ENCODE results near the gene LTB4R2. TPM values are rescaled to one million over a fixed set of nuclear protein-coding genes. Genes with fewer than 3 reads are reported as not detected.

LTB4R2 gene
- total and polyA plus RNA-seq, 2 experiments from 2014 or later, result 0.17 to 15.1 TPM

DNA sequence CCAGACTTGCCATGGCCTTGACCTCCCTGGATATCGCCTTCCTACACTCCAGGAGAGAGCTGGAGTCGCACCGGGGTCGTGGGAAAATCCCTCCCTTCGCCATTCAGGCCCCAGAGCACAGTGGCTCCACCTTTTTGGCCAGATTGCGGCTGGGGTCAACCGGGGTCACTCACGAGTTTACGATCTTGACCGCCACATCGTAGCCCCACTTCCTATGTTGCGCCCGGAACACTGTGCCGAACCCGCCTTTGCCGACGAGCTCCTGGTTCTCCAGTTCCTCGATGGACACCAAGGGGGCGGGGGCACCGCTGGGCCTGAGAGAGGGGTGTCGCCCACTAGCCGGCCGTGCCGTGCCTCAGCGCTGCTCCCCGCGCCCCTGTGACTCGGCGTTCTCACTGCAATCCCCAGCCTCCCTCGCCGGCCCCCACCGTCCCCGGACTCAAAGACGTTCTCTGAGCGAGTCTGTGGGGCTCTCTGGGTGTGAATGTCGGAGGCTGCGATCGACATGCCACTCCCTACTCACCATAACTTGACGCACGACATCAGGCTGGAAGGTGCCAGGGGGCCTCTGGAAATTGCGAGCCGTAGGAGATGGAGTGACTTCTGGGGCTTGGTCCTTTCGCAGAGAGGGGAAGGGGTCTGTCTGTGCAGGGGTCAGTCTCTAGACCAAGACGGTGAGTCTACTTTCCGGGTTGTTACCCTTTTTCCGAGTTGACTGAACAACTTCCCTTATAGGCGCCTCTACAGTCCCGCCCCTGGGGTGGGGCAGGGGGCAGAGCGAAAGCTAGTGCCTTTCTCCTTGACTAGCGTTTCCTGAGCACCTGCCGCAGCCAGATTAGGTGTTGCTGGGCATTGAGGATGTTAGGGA is 29.6 kb downstream of the LTB4R2 start, which contains the start of gene RIPK3:
Gene RIPK3 (minus strand): TSS at position 708 of the 868 bp plus-strand sequence. CDS start 165 bp downstream, at position 543.
- TF ChIP-seq, protein P1, sequence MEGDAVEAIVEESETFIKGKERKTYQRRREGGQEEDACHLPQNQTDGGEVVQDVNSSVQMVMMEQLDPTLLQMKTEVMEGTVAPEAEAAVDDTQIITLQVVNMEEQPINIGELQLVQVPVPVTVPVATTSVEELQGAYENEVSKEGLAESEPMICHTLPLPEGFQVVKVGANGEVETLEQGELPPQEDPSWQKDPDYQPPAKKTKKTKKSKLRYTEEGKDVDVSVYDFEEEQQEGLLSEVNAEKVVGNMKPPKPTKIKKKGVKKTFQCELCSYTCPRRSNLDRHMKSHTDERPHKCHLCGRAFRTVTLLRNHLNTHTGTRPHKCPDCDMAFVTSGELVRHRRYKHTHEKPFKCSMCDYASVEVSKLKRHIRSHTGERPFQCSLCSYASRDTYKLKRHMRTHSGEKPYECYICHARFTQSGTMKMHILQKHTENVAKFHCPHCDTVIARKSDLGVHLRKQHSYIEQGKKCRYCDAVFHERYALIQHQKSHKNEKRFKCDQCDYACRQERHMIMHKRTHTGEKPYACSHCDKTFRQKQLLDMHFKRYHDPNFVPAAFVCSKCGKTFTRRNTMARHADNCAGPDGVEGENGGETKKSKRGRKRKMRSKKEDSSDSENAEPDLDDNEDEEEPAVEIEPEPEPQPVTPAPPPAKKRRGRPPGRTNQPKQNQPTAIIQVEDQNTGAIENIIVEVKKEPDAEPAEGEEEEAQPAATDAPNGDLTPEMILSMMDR (IDR thresholded peaks at IDR 0.05; ENCODE audit: low read depth, low read length), result no peak
- no peaks in the 10 kb centered on the region for H3K36me3 ChIP-seq
- peaks cover 98% of the 10 kb centered on the region for H3K27me3 ChIP-seq
- no peak within 1 kb of the TSS for H3K27ac ChIP-seq
- peak within 1 kb of the TSS; percentile 18 for H3K4me3 ChIP-seq
- H3K9me3 ChIP-seq (ENCODE audit: low read depth), result no peaks in the 10 kb centered on the region
- no peak for DNase-seq (ENCODE audit: low read depth in 1 of 2, low spot score in 1 of 2)
- H3K4me1 ChIP-seq (ENCODE audit: low read depth), result no peaks in the 10 kb centered on the region

DNA sequence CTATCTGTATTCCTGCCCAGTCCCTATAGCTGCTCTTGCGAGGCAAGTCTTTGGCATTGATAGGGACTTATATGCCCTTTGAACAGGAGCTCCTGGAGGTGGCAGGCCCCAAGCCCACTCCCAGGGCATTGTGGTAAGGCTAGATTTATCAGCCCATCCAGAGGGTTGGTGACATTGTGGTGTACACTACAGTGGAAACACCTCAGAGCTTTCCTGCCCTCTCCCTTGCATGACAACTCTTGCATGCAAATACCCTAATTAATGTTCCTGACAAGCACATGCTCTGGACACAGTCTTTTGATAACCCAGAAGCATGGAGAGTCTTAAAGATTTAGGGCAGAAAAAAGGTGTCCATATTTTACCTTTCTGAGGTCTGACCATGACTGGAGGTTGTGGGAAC is 30.7 kb downstream of the LTB4R2 start:
- H3K36me3 ChIP-seq, result no peaks in the 10 kb centered on the region

DNA sequence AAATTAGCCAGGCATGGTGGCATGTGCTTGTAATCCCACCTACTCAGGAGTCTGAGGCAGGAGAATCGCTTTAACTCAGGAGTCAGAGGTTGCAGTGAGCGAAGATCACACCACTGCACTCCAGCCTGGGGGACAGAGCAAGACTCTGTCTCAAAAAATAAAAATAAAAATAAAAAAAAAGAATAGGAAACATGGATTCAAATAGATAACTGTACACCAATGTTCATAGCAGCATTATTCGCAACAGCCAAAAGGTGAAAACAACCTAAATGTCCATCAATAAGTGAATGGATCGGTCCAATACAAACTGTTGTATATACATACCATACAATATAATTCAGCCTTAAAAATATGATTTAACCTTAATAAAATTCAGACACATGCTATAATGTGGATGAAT is 32.9 kb downstream of the LTB4R2 start:
- TF ChIP-seq, protein P1 (IDR thresholded peaks at IDR 0.05; ENCODE audit: low read depth, low read length), result no peak
- Histone ChIP-seq H3K27me3 (peaks cover 85% of the 10 kb centered on the region), H3K36me3 (no peaks in the 10 kb centered on the region), H3K4me3 (no peak overlapping the region), H3K4me1 (ENCODE audit: low read depth) (no peaks in the 10 kb centered on the region), H3K27ac (no peak overlapping the region), H3K9me3 (ENCODE audit: low read depth) (no peaks in the 10 kb centered on the region)
- no peak for DNase-seq (ENCODE audit: low read depth in 1 of 2, low spot score in 1 of 2)

More for the DNA sequence above, 30.7 kb downstream of the LTB4R2 start:
- Histone ChIP-seq H3K4me3 (no peak overlapping the region), H3K27me3 (peaks cover 96% of the 10 kb centered on the region), H3K9me3 (ENCODE audit: low read depth) (no peaks in the 10 kb centered on the region), H3K4me1 (ENCODE audit: low read depth) (no peaks in the 10 kb centered on the region), H3K27ac (no peak overlapping the region)
- DNase-seq (ENCODE audit: low read depth in 1 of 2, low spot score in 1 of 2), result no peak
- TF ChIP-seq, protein P1 (IDR thresholded peaks at IDR 0.05; ENCODE audit: low read depth, low read length), result no peak

DNA sequence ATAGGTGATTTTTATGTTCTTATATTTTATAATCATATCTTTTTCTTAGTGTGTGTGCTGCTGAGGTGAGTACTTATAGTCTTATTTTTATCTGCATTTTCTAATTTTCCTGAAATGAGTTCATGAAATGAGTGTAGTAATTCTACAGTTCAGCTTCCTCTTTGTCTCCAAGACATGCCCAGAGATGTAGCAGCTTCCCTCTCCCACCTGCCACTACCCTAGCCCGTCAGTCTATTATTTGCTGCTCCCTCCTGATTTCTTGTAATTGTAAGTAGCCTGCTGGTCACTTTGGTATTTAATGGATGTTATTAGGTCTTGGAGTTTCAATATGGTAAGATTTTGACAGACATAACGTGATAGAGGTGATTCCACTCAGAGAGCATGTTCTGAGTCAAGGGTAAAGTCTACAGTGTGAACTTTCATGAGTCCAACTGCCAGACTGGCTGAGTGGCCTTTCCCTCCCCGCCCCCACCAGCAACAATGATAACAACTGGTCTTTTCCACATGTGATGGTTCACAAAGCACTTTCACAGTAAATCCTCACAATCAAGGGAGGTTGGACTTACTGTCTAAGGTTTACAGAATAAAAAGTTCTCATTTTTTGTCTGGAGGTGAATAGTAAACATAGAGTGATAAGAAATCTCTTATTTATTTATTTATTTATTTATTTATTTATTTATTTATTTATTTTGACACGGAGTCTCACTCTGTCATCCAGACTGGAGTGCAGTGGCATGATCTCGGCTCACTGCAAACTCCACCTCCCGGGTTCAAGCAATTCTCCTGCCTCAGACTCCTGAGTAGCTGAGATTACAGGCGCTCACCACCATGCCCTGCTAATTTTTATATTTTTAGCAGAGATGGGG is 34.1 kb downstream of the LTB4R2 start:
- DNase-seq (ENCODE audit: low read depth in 1 of 2, low spot score in 1 of 2), result no peak
- H3K36me3 ChIP-seq, result no peaks in the 10 kb centered on the region
- no peak overlapping the region for H3K4me3 ChIP-seq
- no peaks in the 10 kb centered on the region for H3K9me3 ChIP-seq (ENCODE audit: low read depth)
- peaks cover 83% of the 10 kb centered on the region for H3K27me3 ChIP-seq
- H3K4me1 ChIP-seq (ENCODE audit: low read depth), result no peaks in the 10 kb centered on the region
- H3K27ac ChIP-seq, result no peak overlapping the region
- TF ChIP-seq, protein P1 (IDR thresholded peaks at IDR 0.05; ENCODE audit: low read depth, low read length), result no peak

DNA sequence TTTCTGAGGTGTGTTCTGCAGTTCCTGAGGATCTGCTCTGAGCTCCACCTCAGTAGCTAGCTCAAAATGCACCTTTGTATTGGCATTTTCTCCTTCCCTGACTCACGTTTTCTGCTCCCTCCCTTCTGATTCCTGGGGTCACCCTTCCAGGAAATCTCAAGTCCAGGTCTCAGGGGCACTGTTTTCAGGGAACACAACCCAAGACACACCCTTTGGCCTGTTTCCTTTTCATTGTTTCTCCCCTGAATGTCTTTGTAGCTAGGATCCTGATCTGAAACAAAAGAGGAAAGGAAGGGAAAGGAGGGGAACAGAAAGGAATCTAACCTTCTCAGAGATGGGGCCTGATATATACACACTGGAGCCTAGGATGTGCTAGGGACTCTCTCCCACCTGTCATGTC is 37.2 kb downstream of the LTB4R2 start:
- TF ChIP-seq, protein P1 (IDR thresholded peaks at IDR 0.05; ENCODE audit: low read depth, low read length), result no peak
- no peak overlapping the region for H3K27ac ChIP-seq
- H3K4me1 ChIP-seq (ENCODE audit: low read depth), result no peaks in the 10 kb centered on the region
- no peaks in the 10 kb centered on the region for H3K36me3 ChIP-seq
- peaks cover 83% of the 10 kb centered on the region for H3K27me3 ChIP-seq
- no peak for DNase-seq (ENCODE audit: low read depth in 1 of 2, low spot score in 1 of 2)
- H3K9me3 ChIP-seq (ENCODE audit: low read depth), result no peaks in the 10 kb centered on the region
- no peak overlapping the region for H3K4me3 ChIP-seq
